A673 (cell line): ENCODE measurements around the gene DMXL2.

Experiments used
- EZH2 ChIP-seq: fragments of 200-600 bp; sonication (generic); IDR thresholded peaks from 2 replicates; pipeline ENCODE4 v1.6.1; 2017; ENCODE audit warnings: borderline replicate concordance, low read depth, mild to moderate bottlenecking, mixed read lengths, antibody characterized with exemption, low read length; ENCODE audit not compliant: poor library complexity, severe bottlenecking
- TF ChIP-seq, protein P1 (sequence below): fragments of 300-800, 200-600 bp; sonication (generic); conservative IDR thresholded peaks from 2 replicates; pipeline ENCODE4 v1.5.1; 2017; ENCODE audit warnings: low read depth, mild to moderate bottlenecking, antibody characterized with exemption, low read length, moderate library complexity, mixed read lengths

DNA sequence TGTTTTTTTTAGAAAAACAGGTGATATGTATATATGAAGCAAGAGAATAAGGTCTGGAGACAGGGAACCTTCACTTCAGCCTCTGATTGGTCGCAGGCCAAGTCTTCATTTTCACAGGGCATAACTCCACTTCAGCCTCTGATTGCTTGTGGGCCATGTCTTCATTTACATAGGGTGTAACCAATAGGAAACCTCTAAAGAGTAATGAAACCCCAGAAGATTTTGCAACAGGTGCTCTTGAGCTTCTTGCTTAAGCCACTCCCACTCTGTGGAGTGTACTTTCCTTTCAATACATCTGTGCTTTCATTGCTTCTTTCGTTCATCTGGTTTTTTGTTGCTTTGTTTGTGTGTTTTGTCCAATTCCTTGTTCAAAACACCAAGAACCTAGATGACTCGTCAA is 36.1 kb upstream of the DMXL2 start:
- TF ChIP-seq, protein P1, sequence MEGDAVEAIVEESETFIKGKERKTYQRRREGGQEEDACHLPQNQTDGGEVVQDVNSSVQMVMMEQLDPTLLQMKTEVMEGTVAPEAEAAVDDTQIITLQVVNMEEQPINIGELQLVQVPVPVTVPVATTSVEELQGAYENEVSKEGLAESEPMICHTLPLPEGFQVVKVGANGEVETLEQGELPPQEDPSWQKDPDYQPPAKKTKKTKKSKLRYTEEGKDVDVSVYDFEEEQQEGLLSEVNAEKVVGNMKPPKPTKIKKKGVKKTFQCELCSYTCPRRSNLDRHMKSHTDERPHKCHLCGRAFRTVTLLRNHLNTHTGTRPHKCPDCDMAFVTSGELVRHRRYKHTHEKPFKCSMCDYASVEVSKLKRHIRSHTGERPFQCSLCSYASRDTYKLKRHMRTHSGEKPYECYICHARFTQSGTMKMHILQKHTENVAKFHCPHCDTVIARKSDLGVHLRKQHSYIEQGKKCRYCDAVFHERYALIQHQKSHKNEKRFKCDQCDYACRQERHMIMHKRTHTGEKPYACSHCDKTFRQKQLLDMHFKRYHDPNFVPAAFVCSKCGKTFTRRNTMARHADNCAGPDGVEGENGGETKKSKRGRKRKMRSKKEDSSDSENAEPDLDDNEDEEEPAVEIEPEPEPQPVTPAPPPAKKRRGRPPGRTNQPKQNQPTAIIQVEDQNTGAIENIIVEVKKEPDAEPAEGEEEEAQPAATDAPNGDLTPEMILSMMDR, result no peak
- no peak for TF ChIP-seq EZH2
